RPMI8226 (cell line): ENCODE results near the gene STRN.
"Not testable (repeated sequence)": the region's sequence is repeated elsewhere in the genome, so short reads cannot be mapped to it uniquely, and the experiment has no call there.

Source experiments
- DNase-seq: peaks from one replicate; pipeline ENCODE4 v3.0.0-alpha.2; 2015

Gene STRN

DNA sequence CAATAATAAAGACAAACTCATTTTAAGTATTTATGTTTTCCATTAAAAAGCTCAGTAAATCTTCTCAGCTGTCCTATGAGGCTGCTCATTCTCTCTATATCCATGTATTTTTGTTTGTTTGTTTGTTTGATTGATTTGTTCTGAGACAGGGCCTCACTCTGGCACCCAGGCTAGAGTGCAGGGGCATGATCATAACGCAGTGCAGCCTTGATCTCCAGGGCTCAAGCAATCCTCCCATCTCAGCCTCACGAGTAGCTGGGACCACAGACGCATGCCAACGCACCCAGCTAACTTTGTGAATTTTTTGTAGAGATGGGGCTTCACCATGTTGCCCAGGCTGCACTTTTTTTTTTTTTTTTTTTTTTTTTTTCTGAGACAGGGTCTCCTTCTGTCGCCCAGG is 5.6 kb downstream of the STRN start:
- no peak for DNase-seq

DNA sequence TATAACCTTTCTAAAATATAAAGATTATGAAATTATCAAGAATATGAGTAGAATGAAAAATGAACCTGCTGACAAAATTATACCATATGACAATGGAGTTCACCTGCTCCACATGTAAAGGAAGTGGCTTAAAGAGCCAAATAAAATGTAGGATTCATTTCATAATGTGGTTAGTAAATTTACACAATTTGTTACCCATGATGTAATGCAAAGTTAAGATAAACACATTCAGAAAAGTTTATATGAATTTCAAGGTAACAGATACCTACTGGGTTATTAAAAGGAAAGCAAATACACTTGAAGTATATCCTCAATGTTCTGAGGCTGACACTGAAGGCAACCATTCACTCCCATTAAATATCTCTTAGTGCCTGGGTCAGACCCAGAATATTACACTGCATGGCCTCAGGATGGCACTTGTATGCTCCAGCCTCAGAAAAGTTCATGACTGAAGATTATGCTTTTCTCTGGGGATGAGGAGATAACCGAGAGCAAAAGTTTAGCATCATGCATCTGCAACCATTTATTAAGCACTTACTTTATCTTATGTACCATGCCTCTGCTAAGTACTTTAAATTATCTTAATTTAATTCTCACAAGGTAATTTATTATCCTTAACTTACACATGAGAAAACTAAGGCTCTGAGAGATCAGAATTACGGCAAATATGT is 6.2 kb downstream of the STRN start:
- DNase-seq: no peak

DNA sequence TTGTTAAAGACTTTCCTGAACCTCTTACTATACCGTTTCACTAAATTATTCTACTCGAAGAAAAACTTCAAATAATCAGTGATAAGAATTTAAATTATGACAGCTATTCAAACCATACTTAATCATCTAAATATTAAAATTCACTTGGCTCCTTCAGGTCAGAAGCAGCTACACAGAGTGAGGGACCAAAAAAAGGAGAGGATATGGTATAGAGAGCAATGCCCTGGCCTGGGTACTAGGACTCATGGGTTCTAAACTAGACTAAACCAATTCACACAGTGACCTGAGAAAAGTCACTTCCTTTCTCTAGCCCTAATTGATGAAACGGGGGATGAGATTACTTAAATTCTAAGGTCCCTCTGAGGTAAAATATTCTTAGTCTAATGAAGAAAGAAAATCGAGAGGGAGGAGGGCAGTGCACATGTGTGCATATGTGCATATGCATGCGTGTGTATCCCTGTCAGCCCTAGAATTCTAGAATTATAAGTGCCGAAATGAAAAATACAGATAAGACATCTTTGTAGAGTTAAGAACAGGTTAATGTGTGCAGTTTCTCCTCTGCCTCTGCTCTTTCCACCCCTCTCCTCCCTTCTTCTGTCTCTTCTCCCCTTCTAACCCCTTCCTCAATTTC is 11.2 kb downstream of the STRN start:
- DNase-seq: no peak

DNA sequence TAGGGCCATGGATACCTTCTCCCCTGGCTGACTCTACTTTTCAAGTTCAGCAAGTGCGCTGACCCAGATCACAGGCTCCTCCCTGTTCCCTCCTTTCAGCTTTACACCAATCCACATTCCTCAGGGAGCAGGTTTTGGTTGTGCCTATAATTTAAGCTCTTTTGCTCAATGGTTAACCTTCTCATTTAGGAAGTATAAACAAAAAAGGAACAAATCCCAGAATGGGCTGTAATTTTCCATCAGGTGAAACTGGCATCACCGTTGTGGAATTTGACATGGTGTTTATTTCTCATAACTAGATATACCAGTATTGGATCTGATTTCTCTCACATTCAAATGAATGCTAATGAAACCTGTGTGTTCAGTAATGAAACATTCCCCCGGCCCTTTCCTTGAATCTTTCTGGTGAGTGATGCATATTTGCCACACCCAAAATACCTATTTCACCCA is 13.6 kb downstream of the STRN start:
- no peak for DNase-seq

DNA sequence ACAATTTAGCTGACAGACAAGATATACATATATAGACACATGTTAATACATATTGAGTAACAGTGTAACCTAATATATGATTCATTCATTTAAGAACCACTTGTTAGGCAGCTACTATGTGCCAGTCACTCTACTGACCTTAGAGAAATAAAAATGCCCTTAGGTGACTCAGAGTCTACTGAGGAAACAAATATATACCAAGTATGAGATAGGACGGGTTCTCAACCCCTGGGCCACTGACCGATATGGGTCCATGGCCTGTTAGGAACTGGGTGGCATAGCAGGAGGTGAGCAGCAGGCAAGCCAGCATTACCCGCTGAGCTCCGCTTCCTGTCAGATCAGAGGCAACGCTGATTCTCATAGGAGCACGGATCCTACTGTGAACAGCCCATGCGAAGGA is 14.8 kb downstream of the STRN start:
- no peak for DNase-seq

DNA sequence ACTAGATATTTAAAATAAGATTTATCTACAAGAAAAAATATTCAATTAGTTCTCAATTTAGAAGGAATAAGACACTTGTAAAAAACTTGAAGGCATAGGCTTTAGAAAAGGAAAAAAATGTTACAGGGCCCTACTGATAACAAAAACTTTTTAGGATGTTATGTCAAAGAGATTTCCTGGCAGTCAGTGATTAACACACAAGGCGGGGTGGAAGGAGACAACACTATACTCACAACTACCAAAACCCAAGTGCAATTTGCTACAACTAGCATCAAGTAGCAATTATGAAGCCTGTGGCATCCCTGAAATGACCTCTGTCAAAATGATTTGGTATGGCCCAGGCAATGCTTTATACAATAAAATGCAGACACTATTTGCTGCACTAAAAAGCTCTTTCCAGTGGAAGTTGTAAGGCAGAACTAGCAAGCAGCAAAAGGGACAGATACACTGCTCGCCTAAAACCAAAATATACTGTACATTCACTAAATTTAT is 15.3 kb downstream of the STRN start:
- no peak for DNase-seq

DNA sequence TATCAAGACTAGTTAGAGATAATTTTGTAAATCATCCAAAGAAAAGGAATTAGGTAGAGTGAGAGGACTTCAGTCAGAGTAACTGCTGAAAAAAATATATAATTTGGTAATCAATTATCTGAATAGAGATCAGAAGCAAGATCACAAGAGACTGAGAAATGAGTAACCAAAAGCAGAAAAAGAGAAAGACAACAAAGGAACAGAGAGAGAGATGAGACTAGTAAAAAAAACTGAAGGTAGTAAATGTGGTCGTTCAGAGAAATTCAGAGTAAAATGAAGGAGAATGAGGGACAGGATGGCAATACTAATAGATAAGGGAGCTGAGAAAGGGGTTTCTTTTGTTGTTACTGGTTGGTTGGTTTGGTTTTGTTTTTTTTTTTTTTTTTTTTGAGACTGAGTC is 16.5 kb downstream of the STRN start:
- DNase-seq: no peak

DNA sequence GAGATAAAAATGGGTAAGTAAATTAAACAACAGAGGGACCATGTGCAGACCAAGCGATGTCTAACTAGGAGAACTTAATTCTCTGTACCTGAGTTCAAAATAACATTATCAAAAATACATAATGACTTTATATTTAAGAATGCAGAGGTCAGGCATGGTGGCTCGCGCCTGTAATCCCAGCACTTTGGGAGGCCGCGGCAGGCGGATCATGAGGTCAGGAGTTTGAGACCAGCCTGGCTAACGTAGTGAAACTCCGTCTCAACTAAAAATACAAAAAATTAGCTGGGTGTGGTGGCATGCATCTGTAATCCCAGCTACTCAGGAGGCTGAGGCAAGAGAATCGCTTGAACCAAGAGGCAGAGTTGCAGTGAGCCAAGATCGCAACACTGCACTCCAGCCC is 21.1 kb downstream of the STRN start:
- DNase-seq: not testable (repeated sequence)

DNA sequence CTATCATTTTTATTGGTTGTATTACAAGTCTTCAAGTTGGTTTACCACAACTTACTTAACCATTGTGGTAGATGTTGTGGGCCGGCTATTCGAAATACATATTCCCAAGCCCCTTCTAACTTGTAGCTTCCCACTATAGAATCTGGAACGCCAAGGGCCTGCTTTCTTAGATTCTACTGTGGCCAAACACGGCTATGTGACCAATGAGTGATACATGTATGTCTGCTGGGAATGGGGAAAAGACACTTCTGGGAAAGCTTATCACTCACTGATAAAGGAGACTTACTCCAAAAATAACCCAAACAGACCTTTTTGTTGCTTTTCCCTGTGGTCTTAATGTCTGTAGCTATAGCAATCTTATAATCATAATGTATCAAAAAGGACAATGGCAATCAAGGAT is 24.5 kb downstream of the STRN start:
- no peak for DNase-seq

DNA sequence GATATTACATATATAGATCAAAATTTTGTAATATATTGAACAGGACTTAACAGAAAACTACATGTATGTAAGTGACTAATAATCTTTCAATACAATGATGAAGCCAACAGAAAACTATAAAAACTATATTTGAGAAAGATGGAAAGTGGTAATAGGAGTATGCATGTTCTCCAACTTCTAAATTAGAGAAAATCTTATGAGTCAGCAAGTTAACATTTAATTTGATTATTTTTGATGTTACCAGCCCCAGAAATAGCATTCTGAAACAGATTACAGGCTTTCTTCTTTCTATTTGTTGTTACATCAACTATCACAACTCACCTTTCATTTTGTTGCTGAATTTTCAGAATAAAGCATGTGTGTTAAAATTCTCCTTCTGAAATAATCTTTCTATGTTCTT is 29.8 kb downstream of the STRN start:
- DNase-seq: not testable (repeated sequence)

DNA sequence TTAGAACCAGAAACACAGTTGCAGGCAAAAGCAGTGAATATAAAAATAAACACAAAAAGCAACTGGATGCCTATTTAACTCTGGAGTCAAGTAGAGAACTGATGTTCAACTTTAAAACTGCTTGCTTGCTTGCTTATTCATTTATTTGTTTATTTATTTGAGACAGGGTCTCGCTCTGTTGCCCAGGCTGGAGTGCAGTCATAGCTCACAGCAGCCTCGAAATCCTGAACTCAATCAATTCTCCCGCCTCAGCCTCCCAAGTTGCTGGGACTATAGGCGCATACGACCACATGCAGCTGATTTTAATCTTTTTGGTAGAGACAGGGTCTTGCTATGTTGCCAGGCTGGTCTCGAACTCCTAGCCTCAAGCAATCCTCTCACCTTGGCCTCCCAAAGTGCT is 34.6 kb downstream of the STRN start:
- DNase-seq: not testable (repeated sequence)

DNA sequence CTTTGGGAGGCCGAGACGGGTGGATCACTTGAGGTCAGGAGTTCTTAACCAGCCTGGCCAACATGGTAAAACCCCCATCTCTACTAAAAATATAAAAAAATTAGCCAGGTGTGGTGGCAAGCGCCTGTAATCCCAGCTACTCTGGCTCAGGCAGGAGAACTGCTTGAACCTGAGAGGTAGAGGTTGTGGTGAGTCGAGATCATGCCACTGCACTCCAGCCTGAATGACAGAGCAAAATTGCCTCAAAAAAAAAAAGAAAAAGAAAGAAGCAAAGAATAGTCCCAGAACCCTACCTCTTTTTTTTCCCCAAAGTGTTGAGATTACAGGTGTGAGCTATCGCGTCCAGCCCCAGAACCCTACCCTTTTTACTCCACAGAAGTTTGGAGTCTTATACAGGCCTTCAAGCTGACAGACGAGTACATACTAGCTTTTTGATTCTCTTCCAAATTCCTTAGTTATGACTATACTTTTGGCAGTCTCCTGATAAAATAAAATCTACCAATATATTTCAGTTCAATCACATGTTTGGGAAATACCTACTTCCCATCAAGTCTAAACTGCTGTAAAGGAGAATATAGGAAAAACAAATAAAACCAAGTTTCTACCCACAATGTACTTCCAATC is 35.4 kb downstream of the STRN start:
- DNase-seq: not testable (repeated sequence)

DNA sequence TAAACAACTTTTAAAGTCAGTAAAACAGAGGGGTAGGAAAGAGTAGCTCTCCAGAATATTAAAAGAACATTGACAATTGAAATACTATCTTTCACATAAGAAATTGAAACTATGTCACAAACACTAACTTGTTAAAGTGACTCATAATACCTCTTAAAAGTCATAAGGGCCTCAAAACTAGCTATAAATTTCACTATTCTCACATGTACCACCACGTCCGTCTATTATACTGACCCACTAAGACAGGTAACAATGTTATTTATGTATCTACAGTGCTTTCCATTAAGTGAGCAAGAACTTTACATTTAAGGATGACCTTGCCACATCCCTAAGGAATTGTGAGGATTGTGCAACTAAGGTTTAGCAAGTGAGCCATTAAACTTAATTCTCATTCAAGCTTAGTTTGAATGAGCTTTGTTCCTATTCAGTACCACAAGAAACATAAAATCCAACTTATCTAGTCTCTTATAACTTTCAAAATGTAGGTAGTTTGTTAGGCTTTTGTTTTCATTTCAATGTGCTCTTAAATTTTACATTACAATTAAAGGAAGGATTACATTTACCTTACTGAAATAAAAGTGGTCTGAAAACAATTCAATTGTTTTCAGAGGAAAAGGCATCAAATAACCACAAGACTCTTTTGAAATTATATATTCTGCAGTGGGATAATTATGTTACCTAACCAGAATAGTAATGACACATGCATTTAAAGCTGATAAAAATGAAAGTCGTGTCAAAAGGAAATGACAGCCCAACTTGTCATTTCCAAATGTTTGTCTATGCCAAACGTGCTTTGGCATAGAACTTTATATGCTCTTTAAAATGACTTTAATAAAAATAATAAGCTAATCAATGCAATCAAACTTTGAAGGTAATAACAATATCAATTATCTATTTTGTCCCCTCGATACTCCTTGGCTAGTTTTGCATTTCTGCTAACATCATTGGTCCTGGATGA is 39.9 kb downstream of the STRN start:
- DNase-seq: not testable (repeated sequence)

DNA sequence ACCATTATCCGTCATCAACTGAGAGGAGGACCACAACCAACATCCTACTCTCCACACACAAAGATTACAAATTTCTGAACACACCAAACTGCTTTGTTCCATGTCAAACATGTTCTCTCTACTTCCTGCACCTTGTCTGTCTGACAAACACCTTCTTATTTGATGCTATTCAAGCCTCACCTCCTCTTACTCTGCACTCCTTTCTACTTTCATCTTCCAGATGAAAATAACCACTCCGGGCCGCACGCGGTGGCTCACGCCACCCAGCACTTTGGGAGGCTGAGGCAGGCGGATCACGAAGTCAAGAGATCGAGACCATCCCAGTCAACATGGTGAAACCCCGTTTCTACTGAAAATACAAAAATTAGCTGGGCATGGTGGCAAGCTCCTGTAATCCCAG is 43.7 kb downstream of the STRN start:
- not testable (repeated sequence) for DNase-seq

DNA sequence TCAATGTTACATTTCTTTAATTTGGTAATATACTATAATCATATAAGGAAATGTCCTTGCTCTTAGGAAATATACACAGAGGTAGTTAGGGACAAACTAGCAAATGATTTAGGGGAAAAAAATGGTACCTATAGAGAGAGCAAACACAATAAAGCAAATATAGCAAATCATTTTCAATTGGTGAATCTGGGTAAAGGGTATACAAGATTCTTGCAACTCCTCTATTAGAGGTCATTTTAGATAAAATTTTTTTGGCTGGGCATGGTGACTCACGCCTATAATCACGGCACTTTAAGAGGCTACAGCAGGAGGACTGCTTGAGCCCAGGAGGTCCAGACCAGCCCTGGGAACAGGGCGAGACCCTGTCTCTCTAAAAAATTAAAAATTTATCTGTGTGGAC is 44.4 kb downstream of the STRN start:
- no peak for DNase-seq

DNA sequence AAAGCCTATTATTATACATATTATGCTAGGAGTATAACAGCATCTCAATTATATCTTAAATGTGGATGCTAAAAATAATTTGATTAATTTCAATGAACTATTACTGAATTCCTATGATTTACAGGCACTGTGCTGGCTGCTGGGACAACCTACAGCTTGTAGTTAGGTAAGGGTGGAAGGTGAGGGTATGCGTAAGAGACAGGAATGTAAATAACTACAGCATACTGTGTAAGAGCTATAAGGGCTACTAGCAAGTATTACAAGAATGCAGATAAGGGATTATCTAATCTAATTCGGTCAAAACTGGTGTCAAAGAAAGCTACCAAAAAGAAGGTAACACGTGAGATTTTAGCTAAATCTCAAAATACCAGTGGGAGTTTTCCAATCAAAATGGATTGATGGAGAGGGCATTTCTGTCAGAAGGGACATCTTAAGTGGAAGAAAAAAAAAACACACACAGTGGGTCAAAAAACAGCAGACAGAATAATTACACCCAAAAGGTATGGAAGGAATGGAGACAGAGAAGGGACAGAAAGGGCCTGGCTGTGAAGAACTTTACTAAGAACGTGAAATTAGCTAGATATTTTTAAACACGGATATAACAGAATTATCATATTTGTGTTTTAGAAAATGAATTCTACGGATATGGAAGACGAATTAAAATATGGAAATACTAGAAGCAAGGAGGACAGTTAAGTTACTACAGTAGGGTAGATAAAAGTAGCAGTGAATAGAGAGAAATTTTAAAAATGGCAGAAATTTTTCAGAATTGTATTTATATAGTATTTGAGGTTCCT is 47.1 kb downstream of the STRN start:
- no peak for DNase-seq

DNA sequence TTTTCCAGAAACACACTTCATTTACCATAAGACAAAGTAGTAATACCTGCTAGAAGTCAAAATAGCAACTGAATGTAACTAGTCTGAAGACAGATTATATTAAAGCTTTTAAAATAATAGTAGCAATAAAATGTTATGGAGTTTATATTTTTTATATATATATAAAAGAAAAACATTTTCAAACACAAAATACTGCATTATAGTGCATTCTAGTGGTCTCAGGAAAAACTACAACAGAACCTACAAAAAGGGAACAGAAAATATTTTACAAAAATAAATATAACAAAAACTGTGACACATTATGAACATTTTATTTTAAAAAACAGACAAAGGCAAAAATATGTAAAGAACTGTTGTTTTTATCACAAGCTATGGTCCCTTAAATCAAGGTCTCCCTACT is 48.0 kb downstream of the STRN start:
- DNase-seq: no peak

DNA sequence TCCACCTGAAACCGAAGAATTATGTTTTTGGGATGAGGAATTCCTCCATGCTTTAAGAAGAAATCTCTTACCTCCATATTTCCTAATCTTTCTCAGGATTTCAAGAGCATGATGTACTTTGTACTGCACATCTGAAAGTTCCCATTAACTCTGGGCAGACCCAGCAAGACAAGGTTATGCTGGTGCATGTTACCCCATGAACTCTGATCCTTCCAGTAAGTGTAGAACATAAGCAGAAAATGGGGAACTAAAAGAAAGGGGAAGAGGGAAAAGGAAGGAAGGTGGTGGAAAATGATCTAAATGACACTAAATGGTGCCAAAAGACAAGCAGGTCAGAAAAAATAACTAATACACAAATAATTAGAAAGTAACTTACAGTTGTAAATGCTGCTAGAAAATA is 50.7 kb downstream of the STRN start:
- no peak for DNase-seq

DNA sequence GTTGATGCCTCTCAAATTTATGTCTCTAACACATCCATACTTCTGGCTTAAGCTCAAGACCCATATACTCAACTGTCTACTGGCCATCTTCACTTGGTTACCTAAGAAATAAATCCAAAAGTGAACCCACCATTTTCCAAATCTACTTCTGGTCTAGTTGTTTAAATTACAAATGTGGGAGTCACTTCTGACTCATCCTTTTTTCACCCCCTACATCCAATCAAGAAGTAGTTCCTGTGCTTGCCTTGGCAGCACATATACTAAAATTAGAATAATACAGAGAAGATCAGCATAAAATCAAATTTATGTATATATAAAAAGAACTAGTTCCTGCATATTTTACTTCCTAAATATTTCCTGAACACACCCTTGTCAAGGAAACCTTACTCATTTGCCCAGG is 53.6 kb downstream of the STRN start:
- DNase-seq: no peak

DNA sequence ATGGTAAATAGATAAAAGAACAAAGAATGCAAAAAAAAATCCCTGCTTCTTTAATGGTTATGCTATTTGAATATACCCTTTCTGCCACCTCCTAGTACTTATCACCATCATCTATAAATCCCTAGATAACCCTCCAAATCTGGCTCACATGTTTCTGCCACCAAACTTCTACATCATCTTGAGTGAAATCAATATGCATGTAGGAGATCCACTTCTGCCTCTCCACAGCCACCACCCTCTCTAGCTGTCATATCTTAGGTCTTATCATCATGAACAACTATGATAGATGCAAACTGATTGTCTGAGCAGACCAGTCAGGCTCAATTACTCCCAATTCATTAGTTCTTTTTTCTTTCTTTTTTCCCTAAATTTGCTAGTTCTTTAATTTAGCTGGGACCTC is 55.3 kb downstream of the STRN start:
- DNase-seq: no peak

DNA sequence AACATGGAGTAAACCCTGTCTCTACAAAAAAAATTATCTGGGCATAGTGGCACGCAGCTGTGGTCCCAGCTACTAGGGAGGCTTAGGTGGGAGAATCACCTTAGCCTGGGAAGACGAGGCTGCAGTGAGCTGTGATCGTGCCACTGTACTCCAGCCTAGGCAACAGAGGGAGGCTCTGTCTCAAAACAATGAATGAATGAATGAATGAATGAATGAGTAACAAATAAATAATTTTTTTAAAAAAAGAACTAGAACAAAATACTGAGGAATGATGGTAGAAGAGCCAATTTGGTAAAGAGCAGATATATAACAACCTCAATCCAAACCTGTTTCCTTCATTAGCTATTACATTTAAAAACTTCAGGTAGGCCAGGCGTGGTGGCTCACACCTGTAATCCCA is 60.1 kb downstream of the STRN start:
- DNase-seq: no peak

DNA sequence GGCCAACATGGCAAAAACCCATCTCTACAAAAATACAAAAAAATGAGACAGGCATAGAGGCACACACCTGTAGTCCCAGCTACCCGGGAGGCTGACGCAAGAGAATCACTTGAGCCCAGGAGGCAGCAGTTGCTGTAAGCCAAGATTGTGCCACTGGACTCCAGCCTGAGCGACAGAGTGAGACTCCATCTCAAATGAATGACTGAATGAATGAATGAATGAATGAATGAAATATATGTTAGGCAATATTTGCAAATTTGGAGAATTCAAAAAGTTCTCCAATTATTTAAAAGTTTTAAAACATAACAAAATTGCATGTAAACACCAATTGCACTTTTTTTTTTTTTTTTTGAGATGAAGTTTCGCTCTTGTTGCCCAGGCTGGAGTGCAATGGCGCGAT is 61.7 kb downstream of the STRN start:
- no peak for DNase-seq
